Loucy (cell line): ENCODE data around the gene ADD2.

ENCODE experiments used
- H2AFZ ChIP-seq: fragments of 200-600 bp; sonication (generic); 2 replicates; pipeline ENCODE4 v1.6.0; 2016; ENCODE audit warnings: antibody characterized with exemption, mild to moderate bottlenecking, low read length, moderate library complexity
- H3F3A ChIP-seq: fragments of 200-600 bp; 2 replicates; pipeline ENCODE4 v1.6.0; 2016; ENCODE audit warnings: antibody characterized with exemption, low read depth, mild to moderate bottlenecking
- H3K27me3 ChIP-seq: fragments of 200-600 bp; sonication (generic); 2 replicates; pipeline ENCODE4 v1.6.1; 2014; ENCODE audit warnings: low read length, mild to moderate bottlenecking; ENCODE audit not compliant: insufficient read depth, poor library complexity, severe bottlenecking
- H3K36me3 ChIP-seq: fragments of 200-600 bp; sonication (generic); 2 replicates; pipeline ENCODE4 v1.6.1; 2016; ENCODE audit warnings: low read length; ENCODE audit not compliant: insufficient read depth
- H3K4me1 ChIP-seq: fragments of 200-600 bp; sonication (generic); 2 replicates; pipeline ENCODE4 v1.5.1; 2014; ENCODE audit warnings: low read length, mild to moderate bottlenecking; ENCODE audit not compliant: insufficient read depth, poor library complexity, severe bottlenecking
- H3K4me2 ChIP-seq: fragments of 200-600 bp; sonication (generic); 2 replicates; pipeline ENCODE4 v1.6.0; 2014; ENCODE audit warnings: antibody characterized with exemption, low read length, low read depth, mild to moderate bottlenecking; ENCODE audit not compliant: poor library complexity, severe bottlenecking
- H3K4me3 ChIP-seq: fragments of 200-600 bp; sonication (generic); 2 replicates; pipeline ENCODE4 v1.5.1; 2014; ENCODE audit warnings: low read length, mild to moderate bottlenecking, mixed read lengths; ENCODE audit not compliant: poor library complexity, severe bottlenecking
- H3K79me2 ChIP-seq: fragments of 200-600 bp; sonication (generic); 2 replicates; pipeline ENCODE4 v1.6.1; 2014; ENCODE audit warnings: low read length; ENCODE audit not compliant: insufficient read depth
- H3K9ac ChIP-seq: fragments of 200-600 bp; sonication (generic); 2 replicates; pipeline ENCODE4 v1.6.0; 2014; ENCODE audit warnings: mild to moderate bottlenecking, low read depth, low read length, moderate library complexity; ENCODE audit not compliant: poor library complexity, severe bottlenecking
- H3K9me2 ChIP-seq: fragments of 200-600 bp; sonication (generic); replicated peaks from 2 replicates; pipeline ENCODE4 v1.6.1; 2016; ENCODE audit warnings: low read depth, low read length, mixed read lengths
- H3K9me3 ChIP-seq: fragments of 200-600 bp; sonication (generic); 2 replicates; pipeline ENCODE4 v1.6.1; 2014; ENCODE audit warnings: mild to moderate bottlenecking, antibody characterized with exemption, low read length, low read depth; ENCODE audit not compliant: insufficient read depth
- H4K20me1 ChIP-seq: fragments of 200-600 bp; sonication (generic); 2 replicates; pipeline ENCODE4 v1.6.0; 2014; ENCODE audit warnings: antibody characterized with exemption, low read length, mild to moderate bottlenecking; ENCODE audit not compliant: insufficient read depth, poor library complexity, severe bottlenecking
- CTCF ChIP-seq: fragments of 200-600 bp; sonication (generic); conservative IDR thresholded peaks from 2 replicates; pipeline ENCODE4 v1.5.1; 2014; ENCODE audit warnings: mild to moderate bottlenecking, antibody characterized with exemption, low read length
- EZH2phosphoT487 ChIP-seq: fragments of 200-600 bp; IDR thresholded peaks from 2 replicates; pipeline ENCODE4 v1.6.1; 2018; ENCODE audit warnings: antibody characterized with exemption, mild to moderate bottlenecking, moderate library complexity, borderline replicate concordance

Gene ADD2

GRCh38 chr2:70772486-70773155 is 4.6 kb upstream of the ADD2 start:
- no peaks in the 10 kb centered on the region for H4K20me1 ChIP-seq
- no peaks in the 10 kb centered on the region for H3K9me3 ChIP-seq
- no peaks in the 10 kb centered on the region for H3K36me3 ChIP-seq
- TF ChIP-seq EZH2phosphoT487 (no peak), CTCF (no peak)
- no peaks in the 10 kb centered on the region for H3K4me1 ChIP-seq
- no peaks in the 10 kb centered on the region for H3K9me2 ChIP-seq
- no peaks in the 10 kb centered on the region for H3K27me3 ChIP-seq
- H3K79me2 ChIP-seq: no peaks in the 10 kb centered on the region
- no peak overlapping the region for H2AFZ ChIP-seq
- H3K4me3 ChIP-seq: no peak overlapping the region
- H3F3A ChIP-seq: no peaks in the 10 kb centered on the region; the same call in 1 of the 2 replicates
- H3K9ac ChIP-seq: no peak overlapping the region
- H3K4me2 ChIP-seq: no peak overlapping the region

GRCh38 chr2:70771446-70771845 is 3.4 kb upstream of the ADD2 start:
- no peak overlapping the region for H3K9ac ChIP-seq
- no peaks in the 10 kb centered on the region for H3F3A ChIP-seq
- H3K4me2 ChIP-seq: no peak overlapping the region
- H2AFZ ChIP-seq: no peak overlapping the region
- no peak overlapping the region for H3K4me3 ChIP-seq
- H4K20me1 ChIP-seq: no peaks in the 10 kb centered on the region
- no peaks in the 10 kb centered on the region for H3K36me3 ChIP-seq
- H3K9me3 ChIP-seq: no peaks in the 10 kb centered on the region
- no peak for TF ChIP-seq EZH2phosphoT487
- no peak for TF ChIP-seq CTCF
- no peaks in the 10 kb centered on the region for H3K9me2 ChIP-seq
- H3K79me2 ChIP-seq: no peaks in the 10 kb centered on the region
- no peaks in the 10 kb centered on the region for H3K27me3 ChIP-seq
- no peaks in the 10 kb centered on the region for H3K4me1 ChIP-seq

- Histone ChIP-seq H3K4me2 (no peak overlapping the region), H3K9me3 (no peaks in the 10 kb centered on the region), H3K79me2 (no peaks in the 10 kb centered on the region), H4K20me1 (no peaks in the 10 kb centered on the region), H3K27me3 (no peaks in the 10 kb centered on the region), H3K4me1 (no peaks in the 10 kb centered on the region), H3K36me3 (no peaks in the 10 kb centered on the region), H3K4me3 (no peak overlapping the region), H3F3A (no peaks in the 10 kb centered on the region), H3K9ac (no peak overlapping the region), H2AFZ (no peak overlapping the region), H3K9me2 (no peaks in the 10 kb centered on the region)
- no peak for TF ChIP-seq EZH2phosphoT487
- TF ChIP-seq CTCF: no peak
These were observed 1.4 kb upstream of the ADD2 start for GRCh38 chr2:70769450-70769849.
